DOHH2 (cell line): Measurements from ENCODE around the gene ANKRD13C.

ENCODE experiments used
- CTCF ChIP-seq: fragments of 200-600 bp; sonication (generic); IDR thresholded peaks from one replicate; pipeline ENCODE4 v1.5.1; 2014; ENCODE audit warnings: antibody characterized with exemption, mild to moderate bottlenecking, low read depth, low read length; ENCODE audit not compliant: poor library complexity, severe bottlenecking
- EZH2phosphoT487 ChIP-seq: fragments of 200-600 bp; sonication (generic); IDR thresholded peaks from 2 replicates; pipeline ENCODE4 v1.6.1; 2017; ENCODE audit warnings: borderline replicate concordance, mild to moderate bottlenecking, antibody characterized with exemption, low read length, moderate library complexity, mixed read lengths

GRCh38 chr1:70353044-70353443, 1.5 kb downstream of the ANKRD13C start:
- no peak for TF ChIP-seq CTCF
- no peak for TF ChIP-seq EZH2phosphoT487
